ENCODE measurements around the gene CGB3. TPM values are rescaled to one million over a fixed set of nuclear protein-coding genes. Genes with fewer than 3 reads are reported as not detected.
"Not testable (repeated sequence)": the region's sequence is repeated elsewhere in the genome, so short reads cannot be mapped to it uniquely, and the experiment has no call there.

CGB3 gene
- total RNA-seq, 4 donors from 2014 or later = not detected

DNA sequence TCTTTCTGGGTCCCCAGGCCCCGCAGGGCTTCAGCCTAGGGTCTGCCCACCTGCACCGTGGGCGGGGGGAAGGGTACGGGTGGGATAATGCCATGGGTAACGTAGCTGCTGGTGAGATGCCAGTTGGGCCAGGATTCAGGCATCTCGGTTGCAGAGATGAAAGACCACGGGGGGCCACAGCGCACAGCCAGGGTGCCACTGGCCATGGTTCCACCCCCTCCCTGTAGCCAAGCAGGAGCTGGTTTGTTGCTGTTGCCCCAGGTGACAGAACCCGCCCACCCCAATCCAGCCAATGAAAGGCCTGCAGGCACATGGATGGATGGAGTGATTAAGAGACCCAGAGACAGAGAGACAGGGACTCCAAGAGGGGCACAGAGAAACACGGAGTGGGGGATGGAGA is 34.4 kb upstream of the CGB3 start:
- WGBS, 2 donors = 32 to 45% methylated on average over 10 of the region's 10 CpGs
- H3K4me3 ChIP-seq (ENCODE audit: low read depth, poor library complexity, severe bottlenecking) = no peak overlapping the region
- no peak for DNase-seq (ENCODE audit: low spot score in 2 of 2)
- TF ChIP-seq, protein P1, sequence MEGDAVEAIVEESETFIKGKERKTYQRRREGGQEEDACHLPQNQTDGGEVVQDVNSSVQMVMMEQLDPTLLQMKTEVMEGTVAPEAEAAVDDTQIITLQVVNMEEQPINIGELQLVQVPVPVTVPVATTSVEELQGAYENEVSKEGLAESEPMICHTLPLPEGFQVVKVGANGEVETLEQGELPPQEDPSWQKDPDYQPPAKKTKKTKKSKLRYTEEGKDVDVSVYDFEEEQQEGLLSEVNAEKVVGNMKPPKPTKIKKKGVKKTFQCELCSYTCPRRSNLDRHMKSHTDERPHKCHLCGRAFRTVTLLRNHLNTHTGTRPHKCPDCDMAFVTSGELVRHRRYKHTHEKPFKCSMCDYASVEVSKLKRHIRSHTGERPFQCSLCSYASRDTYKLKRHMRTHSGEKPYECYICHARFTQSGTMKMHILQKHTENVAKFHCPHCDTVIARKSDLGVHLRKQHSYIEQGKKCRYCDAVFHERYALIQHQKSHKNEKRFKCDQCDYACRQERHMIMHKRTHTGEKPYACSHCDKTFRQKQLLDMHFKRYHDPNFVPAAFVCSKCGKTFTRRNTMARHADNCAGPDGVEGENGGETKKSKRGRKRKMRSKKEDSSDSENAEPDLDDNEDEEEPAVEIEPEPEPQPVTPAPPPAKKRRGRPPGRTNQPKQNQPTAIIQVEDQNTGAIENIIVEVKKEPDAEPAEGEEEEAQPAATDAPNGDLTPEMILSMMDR (IDR thresholded peaks at IDR 0.05) = no peak
- no peak for TF ChIP-seq POLR2A (IDR thresholded peaks at IDR 0.05)
- intact Hi-C loops (cut with DNase I; ENCODE audit: low total_unique reads) = no loop called here

DNA sequence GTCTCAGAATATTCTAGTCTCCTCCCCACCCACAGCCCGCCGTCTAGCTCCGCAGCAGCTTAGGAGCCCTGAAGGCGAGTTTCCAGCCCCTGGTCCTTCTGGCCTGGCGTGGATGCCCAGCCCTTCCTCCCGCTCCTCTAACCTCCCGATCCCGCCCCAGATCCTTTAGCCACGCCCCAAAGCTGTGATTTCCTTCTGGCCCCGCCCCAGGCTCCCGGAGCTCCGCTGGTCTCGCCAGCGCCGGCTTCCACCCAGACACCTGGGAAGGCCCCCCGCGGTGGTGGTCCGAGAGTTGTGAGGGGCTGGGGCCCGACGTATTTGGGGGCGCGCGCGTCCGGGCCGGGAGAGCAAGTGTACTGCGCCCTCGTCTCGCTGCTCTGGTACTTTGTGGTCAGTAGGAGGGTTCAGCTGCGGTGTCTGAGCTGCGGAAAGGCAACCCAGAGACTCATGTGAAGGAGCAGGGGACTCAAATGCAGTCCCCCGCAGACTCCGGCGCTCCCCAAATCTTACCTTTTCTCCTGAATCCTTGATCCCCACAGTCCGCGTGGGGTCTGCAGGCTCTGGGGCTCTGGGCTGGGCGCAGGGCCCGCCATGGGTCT is 33.6 kb upstream of the CGB3 start, which contains the start of gene CGB7:
Gene CGB7, minus strand, starts transcription at position 114 of the 599 bp plus-strand sequence. CDS start 2,374 bp downstream, outside the sequence.
- intact Hi-C loops (cut with DNase I; ENCODE audit: low total_unique reads) = no loop called here
- peak; percentile 67 to 95 for DNase-seq (ENCODE audit: low spot score in 2 of 2)
- no peak for TF ChIP-seq POLR2A (IDR thresholded peaks at IDR 0.05)
- TF ChIP-seq, protein P1 (IDR thresholded peaks at IDR 0.05) = no peak
- WGBS, 2 donors = 3 to 4% methylated on average over 21 to 31 of the region's 38 CpGs
- H3K4me3 ChIP-seq (ENCODE audit: low read depth, poor library complexity, severe bottlenecking) = peak within 1 kb of the TSS; percentile 13

DNA sequence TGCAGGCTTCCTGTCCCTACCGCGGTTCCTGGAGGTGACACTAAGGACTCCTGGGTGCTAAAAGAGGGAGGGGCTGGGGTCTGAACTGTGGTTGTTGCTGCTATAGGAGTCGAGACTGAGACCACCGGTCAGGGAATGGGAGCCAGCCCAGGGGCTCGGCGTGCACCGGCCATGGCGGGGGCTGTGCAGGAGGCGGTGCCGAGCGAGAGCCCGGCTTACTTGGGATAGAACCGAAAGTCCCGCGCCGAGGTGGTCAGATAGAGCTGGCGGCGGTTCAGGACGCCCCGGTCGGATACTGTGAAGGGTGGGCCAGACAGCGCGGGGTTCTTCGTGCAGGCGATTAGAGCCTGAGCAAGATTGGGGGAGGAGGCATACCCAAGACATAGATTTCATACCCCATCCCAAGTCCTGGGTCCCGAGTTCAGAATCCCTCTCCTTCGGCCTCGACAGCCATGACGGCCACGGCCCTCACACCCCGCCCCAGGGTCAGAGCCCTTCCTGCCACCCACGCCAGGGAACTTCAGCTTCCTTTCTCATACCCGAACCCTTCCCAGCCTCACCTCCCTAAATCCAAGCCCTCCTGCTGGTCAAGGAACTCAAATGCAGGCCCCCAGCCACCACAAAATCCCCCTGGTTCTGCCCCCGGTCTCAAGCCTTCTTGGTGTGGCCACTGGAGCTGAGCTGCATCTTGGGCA is 32.9 kb upstream of the CGB3 start:
- H3K4me3 ChIP-seq (ENCODE audit: low read depth, poor library complexity, severe bottlenecking) = peak overlapping the region; percentile 13
- WGBS, 2 donors = 2 to 4% methylated on average over 27 to 30 of the region's 34 CpGs
- intact Hi-C loops (cut with DNase I; ENCODE audit: low total_unique reads); DNase-seq (ENCODE audit: low spot score in 2 of 2): not testable (repeated sequence)

DNA sequence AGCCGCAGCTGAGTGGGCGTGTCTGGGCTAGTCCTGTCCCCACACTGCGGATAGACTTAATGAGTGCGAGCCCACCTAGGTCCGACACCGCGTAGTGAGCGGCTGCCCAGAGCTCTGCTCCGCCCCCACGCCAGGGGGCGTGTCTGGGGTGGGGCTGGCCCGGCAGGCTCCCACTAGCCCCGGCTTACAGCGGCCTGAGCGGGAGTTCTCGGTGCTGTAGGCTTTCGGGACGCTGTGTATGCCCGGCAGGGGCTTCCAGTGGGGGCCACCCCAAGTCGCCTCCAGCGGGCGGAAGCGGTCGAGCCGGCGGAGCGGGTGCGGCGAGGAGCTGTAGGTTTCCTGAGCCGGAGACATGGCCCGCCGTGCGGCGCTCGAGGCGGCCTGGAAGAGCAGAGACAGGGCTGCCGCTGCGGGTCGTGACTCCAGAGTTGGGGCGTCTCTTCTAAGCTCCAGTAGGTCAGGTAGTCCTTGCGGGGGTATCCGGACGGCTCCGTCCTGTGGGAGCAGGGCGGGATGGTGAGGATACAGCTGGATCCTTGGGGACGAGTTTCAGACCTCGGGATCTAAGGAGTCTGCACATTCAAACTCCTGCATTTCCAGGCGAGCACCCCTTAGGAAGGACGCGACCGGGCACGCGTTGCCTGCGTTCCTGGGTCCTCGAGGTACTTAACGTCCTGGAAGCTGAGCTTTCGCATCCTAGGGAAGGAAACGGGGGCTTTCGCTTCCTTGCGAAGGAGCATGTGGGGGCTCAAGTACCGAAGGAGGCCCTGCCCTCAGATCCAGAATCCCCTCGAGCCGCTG is 32.2 kb upstream of the CGB3 start:
- WGBS, 2 donors = 0 to 1% methylated on average over 38 to 48 of the region's 63 CpGs
- intact Hi-C loops (cut with DNase I; ENCODE audit: low total_unique reads) = no loop called here
- peak in 1 of 2 donors; percentile 90 for DNase-seq (ENCODE audit: low spot score in 2 of 2)
- TF ChIP-seq, protein P1 (IDR thresholded peaks at IDR 0.05) = no peak
- TF ChIP-seq POLR2A (IDR thresholded peaks at IDR 0.05) = no peak
- H3K4me3 ChIP-seq (ENCODE audit: low read depth, poor library complexity, severe bottlenecking) = peak overlapping the region; percentile 17

DNA sequence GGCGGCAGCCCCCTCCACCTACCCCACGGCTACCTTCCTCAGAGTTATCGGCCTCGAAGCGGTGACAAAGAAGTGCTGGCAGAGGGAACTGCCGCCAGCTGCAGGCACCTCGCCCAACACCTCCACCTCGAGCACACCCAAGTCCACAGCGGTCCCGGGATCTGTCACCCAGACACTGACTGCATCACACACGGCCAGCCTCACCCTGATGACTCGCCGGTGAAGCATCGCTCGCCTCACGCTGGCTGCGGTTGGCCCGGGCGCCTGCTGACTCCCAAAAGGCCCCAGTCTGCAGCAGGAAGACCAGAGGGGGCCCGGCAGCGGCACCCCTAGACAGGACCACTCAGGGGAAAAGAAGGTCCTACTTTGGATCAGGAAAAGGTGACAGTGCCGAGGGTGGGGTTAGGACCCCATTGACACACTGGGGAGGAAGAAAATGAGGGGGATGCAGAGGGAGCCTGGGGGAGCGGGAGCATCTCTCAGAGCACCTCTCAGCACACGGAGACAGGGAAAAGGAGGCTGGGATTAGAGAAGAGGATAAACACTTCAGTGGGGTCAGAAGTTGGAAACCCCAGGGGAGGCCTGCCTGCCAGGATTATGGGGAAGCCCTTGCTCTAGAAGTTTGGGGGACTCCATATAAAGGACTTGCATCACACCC is 26.4 kb upstream of the CGB3 start:
- 57 to 60% methylated on average over 21 to 23 of the region's 24 CpGs for WGBS, 2 donors
- intact Hi-C loops (cut with DNase I; ENCODE audit: low total_unique reads); DNase-seq (ENCODE audit: low spot score in 2 of 2); H3K4me3 ChIP-seq (ENCODE audit: low read depth, poor library complexity, severe bottlenecking): not testable (repeated sequence)

DNA sequence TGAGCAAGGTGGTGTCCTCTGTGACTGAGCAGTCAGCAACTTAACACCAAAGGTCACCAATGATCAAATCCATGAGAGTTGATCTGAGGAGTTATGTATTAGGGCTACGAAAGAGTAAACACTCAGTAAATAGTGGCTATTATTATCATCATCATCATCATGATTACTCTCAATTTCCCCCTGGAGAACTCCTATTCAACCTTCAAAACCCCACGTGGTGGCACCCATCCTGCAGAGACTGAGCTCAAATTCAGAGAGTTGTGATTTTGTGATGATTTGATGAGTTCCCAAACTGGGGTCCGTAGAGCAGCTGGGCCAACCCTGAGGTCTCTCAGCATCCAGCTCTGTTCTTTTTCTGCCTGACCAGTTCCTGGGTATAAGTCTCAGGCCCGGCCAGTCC is 25.7 kb upstream of the CGB3 start:
- H3K4me3 ChIP-seq (ENCODE audit: low read depth, poor library complexity, severe bottlenecking); intact Hi-C loops (cut with DNase I; ENCODE audit: low total_unique reads); DNase-seq (ENCODE audit: low spot score in 2 of 2): not testable (repeated sequence)
- WGBS, 2 donors = 86 to 93% methylated on average over 3 of the region's 4 CpGs

DNA sequence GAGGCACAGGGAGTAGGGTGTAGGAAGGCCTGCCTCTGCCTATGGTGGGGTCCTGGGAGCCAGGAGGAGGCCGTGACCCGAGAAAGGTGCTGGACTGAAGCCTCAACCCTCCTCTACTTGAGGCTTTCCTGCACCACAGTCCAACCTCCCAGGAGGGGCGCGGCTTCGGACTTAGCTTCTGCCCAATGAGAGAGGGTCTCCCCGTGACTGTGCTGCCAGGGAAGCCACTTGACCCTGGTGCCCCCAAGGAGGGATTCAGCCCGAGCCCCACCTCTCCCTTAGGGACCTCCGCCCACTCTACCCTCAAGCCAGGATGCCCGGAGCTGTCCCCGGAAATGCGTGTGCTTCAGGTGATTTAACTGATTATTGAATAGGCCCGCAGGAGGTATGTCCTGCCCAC is 24.9 kb upstream of the CGB3 start, which contains the start of gene CGB8:
Gene CGB8, minus strand, starts transcription at position 101 of the 400 bp plus-strand sequence. CDS start 372 bp downstream, outside the sequence.
- DNase-seq (ENCODE audit: low spot score in 2 of 2); H3K4me3 ChIP-seq (ENCODE audit: low read depth, poor library complexity, severe bottlenecking); intact Hi-C loops (cut with DNase I; ENCODE audit: low total_unique reads): not testable (repeated sequence)
- WGBS, 2 donors = 69% methylated on average over 10 of the region's 12 CpGs; no CpG with 5 or more reads in 1 of the 2 donors

DNA sequence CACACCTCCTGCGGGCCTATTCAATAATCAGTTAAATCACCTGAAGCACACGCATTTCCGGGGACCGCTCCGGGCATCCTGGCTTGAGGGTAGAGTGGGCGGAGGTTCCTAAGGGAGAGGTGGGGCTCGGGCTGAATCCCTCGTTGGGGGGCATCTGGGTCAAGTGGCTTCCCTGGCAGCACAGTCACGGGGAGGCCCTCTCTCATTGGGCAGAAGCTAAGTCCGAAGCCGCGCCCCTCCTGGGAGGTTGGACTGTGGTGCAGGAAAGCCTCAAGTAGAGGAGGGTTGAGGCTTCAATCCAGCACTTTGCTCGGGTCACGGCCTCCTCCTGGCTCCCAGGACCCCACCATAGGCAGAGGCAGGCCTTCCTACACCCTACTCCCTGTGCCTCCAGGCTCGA is 19.4 kb upstream of the CGB3 start, which contains the start of gene CGB5:
Gene CGB5, plus strand, starts transcription at position 301 of the 400 bp plus-strand sequence. CDS start 362 bp downstream, outside the sequence.
- H3K4me3 ChIP-seq (ENCODE audit: low read depth, poor library complexity, severe bottlenecking); DNase-seq (ENCODE audit: low spot score in 2 of 2); intact Hi-C loops (cut with DNase I; ENCODE audit: low total_unique reads): not testable (repeated sequence)
- 69 to 76% methylated on average over 13 to 14 of the region's 15 CpGs for WGBS, 2 donors

DNA sequence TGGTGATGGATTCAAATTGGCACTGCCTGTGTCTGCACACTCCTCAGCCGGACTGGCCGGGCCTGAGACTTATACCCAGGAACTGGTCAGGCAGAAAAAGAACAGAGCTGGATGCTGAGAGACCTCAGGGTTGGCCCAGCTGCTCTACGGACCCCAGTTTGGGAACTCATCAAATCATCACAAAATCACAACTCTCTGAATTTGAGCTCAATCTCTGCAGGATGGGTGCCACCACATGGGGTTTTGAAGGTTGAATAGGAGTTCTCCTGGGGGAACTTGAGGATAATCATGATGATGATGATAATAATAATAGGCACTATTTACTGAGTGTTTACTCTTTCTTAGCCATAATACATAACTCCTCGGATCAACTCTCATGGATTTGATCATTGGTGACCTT is 18.5 kb upstream of the CGB3 start:
- WGBS, 2 donors = 74 to 94% methylated on average over 2 to 4 of the region's 4 CpGs
- H3K4me3 ChIP-seq (ENCODE audit: low read depth, poor library complexity, severe bottlenecking); DNase-seq (ENCODE audit: low spot score in 2 of 2); intact Hi-C loops (cut with DNase I; ENCODE audit: low total_unique reads): not testable (repeated sequence)

Measured in lower leg skin (tissue), 4 donors.